DOHH2 (cell line): Measurements from ENCODE around the gene ROBO2.

Experiments used
- CTCF ChIP-seq: fragments of 200-600 bp; sonication (generic); IDR thresholded peaks from one replicate; pipeline ENCODE4 v1.5.1; 2014; ENCODE audit warnings: antibody characterized with exemption, mild to moderate bottlenecking, low read depth, low read length; ENCODE audit not compliant: poor library complexity, severe bottlenecking
- EZH2phosphoT487 ChIP-seq: fragments of 200-600 bp; sonication (generic); IDR thresholded peaks from 2 replicates; pipeline ENCODE4 v1.6.1; 2017; ENCODE audit warnings: borderline replicate concordance, mild to moderate bottlenecking, antibody characterized with exemption, low read length, moderate library complexity, mixed read lengths

- TF ChIP-seq CTCF (no peak), EZH2phosphoT487 (no peak)
Measured at GRCh38 chr3:77530870-77531269, 491.0 kb downstream of the ROBO2 start.
